Measurements from ENCODE around the gene CAMTA1.

Gene CAMTA1

DNA sequence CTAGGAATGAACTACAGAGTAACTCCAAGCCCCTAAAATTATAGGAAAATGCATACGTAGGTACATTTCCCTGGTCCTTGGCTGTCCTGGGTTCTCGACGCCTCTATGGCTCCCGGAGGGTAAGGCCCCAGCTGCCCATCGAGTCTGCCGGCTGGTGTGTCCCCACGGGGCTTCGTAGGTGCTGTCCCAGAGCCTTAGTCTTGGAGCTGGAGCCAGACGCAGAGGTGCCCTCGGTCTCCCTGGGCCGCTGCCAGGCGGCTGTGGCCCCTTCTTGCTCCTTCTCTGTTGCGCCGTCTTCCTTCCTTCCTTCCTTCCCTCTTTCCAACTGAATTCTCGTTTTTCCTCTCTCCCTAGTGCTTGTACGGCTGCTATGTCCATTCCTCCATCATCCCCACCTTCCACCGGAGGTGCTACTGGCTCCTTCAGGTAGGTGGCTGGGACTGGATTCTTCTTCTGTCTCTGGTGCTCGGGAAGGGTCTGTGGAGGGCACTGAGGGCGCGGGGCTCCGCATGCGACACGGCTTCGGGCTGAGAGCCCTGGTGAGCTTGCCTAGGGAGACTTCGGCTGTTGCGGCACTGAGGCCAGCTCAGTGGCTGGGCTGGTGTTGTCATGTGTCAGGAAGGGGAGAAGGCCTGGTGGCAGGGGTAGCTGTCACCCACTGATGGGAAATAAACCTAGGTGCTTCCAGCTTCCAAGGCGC, 682.4 kb downstream of the CAMTA1 start:
- no peak for DNase-seq (ENCODE audit: low spot score)
- no peak for FAIRE-seq

DNA sequence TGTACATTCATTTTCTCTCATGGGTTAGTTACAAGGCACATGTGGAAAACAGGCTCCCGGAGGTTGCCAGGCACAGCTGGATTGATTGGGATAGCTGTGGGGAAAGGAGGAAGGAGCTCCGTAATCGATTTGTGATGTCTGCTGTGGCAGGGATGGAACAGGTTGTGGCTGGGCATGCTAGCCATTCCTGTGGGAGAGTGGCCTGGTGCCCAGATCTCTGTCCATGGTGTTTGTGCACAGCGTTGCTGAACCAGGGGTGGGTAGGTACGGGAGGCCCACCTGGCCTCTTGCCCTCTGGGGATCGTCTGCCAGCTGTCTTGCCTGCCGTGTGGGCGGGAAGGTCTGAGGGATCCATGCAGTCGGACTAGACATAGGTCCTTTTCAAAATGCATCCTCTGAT, 683.0 kb downstream of the CAMTA1 start:
- DNase-seq (ENCODE audit: low spot score) (no peak), FAIRE-seq (no peak)

DNA sequence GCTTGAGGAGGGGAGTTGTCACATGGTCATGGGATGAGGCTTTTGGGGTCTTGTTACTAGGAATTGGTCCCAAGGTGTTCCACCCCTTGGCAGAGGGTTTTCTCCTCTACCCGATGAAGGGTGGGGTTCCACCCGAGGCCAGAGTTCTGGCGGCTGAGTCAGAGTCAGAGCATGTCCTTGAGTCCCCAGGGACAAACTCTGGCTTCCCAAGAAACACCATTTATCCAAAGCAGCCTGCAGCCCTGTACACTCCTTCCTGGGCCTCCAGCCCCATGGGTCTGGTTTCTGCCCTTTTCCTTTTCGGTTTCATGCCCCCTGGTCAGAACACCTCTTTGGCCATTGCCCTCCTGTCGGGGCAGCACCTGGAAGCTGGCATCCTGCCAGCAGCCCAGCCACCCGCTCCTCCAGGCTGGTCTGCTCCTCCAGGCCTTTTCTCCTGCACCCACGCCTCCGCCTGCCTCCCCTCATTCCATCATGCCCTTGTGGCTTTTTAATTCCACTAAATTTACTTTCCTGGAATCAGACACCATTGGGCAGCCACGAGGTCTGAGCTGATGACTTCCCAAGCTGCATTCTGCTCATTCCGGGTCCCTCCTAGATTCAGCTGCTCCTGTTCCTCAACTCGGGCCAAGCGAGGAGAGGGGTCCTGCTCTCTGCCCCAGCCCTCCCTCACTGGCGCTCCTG, 684.1 kb downstream of the CAMTA1 start:
- FAIRE-seq (no peak), DNase-seq (ENCODE audit: low spot score) (no peak)

DNA sequence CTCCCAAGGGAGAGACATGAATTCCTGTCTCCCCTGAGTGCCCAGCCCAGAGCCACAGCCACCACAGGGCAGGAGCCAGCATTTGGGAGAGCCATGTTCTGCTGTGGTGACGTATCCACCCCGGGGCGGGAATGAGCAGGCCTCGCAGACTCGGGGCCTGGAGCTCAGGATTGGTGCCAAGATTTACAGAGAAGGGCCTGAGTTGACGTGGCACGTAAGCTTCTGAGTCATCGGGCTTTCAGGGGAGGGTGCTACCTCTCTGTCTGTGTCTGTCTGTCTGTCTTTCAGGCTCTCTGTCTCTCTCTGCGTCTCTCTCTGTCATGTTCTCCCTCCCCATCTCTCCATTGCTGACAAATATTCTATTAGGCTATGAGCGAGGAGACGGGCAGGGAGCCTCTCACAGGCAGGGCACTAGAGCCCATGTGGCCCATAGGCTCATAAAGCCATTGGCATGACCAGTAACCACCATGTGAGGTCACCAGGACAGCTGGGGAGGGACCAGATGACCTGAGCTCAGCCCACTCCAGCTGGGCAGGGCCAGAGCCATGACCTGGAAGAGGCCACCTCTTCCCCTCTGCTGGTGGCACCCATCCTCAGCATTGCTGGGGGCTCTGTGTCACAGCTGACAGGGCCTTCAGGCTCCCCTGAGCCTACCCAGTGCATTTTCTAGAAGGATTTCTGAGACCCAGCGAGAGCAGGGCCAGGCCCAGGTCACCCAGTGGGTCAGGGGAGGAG, 685.8 kb downstream of the CAMTA1 start:
- FAIRE-seq (peak; percentile 88), DNase-seq (ENCODE audit: low spot score) (peak; percentile 98)

DNA sequence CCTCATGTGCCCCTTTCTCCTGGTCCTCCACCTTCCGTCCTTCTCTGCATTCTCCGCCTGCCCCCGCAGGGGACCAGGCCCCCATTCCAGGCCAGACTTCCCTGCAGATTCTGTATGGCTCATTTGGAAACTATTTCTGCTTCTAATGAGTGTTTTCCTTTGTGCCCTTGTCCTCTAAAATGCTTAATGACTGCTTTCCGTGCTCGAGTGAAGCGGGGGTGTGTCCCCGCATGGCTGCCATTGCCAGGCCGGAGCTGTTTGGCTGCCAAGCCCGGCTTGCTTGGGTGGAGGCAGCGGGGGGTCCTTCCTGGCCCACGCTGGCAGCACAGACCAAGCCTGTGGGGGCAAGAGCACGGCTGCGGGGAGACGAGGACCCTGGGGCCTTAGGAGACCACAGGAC, 686.6 kb downstream of the CAMTA1 start:
- peak; percentile 46 for DNase-seq (ENCODE audit: low spot score)
- no peak for FAIRE-seq

DNA sequence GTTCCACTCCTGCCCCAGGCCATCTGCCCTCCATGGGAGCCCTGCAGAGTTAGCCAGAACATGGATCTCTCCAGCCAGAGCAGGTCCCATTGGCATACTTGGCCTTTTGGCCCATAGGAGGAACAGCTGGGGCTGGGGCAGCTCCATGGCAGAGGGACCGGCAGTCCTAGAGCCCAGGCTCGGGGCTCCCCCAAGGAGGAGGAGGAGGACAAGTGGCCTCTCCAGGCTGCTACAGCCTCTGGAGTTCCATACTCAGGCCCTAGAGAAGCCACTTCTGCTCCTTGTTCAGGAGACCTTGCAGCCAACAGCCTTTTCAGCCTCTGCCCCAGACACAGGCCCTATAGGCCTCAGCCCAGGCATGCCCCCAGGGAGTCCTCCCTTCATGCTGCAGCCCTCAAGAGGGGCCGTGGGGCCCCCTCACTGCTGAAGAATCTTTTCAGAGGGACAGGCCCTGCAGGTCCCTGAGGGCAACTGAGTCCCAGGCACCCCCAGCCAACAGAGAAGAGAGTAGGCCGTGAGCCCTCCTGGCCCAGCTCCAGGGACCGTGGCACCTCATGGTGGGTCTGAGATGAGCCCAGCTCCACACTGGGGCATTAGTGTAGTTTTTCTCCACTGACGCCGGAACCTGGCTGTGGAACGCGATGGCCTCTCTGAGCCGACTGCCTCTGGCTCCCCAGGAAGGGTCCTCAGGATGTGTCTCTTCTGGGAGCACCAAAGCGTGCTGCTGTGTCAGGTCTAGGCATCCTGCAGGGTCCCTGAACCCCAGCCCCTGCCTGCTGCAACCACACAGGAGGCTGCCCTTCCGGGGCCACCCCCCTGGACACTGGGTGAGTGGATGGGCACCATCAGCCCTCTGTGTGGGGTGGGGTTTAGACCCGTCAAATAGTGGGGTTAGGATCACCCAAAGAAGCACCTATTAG, 688.2 kb downstream of the CAMTA1 start:
- DNase-seq (ENCODE audit: low spot score): no peak
- FAIRE-seq: no peak

DNA sequence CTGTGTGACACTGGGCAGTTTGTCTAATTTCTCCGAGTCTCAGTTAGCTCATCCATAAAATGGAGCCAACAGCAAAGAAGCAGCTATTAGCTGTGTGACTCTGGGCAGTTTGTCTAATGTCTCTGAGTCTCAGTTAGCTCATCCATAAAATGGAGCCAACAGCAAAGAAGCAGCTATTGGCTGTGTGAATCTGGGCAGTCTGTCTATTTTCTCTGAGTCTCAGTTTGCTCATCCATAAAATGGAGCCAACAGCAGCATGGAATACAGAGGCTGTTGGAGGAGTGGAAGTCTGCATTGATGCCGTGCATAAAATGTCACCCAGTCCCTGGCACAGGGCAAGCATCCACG, 688.9 kb downstream of the CAMTA1 start:
- no peak for FAIRE-seq
- no peak for DNase-seq (ENCODE audit: low spot score)

DNA sequence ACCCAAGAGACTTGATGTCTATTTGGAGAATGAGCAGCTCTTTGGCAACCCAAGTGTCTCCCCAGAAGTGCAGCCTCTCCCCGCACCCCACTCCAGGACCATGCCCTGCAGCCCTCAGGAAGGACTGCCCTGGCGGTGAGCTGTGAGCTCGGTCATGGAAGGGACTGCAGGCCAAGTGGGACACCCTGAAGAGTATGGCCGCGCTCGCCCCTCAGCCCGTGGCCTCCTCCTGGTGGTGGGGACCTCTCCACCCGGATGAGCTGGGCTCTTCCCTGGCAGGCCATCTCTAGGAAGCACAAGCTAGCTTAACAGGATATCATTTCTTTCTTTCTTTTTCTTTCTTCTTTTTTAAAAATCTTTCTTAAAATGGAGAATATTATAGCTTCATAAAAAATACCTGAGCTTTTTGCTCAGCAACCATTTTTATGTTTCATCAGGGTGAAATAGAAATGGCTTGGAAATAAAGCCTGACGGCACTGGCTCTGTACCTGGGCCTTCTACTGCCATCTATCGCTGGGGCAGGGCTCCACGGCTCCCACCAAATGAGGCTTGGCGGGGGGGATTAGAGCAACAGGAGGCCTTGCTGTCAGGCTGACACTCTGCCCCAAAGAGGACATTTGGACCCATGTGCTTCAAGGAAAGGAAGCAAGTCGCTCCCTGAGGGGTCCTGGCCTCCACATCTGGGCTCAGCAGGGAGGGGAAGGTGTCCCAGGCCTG, 689.7 kb downstream of the CAMTA1 start:
- DNase-seq (ENCODE audit: low spot score): no peak

DNA sequence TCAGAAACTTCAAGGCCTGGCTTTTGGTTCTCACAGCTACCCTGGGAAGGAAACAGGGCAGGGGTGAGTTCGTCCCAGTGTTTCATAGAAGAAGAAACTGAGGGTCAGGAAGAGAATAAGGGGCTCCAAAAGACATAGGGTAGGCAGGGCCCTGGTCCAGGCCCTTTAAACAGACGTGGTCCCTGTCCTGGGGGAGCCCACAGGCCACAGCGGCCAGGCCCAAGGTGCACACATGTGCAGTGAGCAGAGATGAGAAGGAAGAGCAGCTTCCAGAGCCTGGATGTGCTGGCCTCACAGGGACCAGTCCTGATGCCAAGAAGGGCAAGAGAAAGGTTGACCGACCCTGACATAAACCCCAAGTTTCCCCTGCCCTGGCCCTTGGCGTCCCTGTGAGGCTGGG, 690.4 kb downstream of the CAMTA1 start:
- FAIRE-seq (no peak), DNase-seq (ENCODE audit: low spot score) (no peak)

More for the DNA sequence above, 689.7 kb downstream of the CAMTA1 start:
- FAIRE-seq: no peak

DNA sequence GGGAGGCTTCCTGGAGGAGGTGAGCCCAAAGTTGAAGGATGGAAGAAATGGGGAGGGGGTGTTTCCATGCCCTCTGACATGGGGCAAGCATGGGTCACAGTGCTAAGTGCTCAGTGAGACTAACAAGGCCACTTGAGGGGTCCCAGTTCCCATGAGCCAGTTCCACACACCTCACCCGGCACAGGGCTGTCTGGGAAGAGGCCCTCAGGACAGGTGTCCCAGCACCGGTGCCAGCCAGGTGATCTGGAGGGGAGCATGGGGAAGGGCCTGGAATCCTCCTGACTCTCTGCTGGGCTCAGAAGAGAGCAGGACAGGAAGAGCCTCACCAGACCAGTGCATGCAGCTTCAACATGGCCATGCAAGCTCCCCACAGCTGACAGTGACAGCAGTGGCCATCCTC, 691.1 kb downstream of the CAMTA1 start:
- no peak for DNase-seq (ENCODE audit: low spot score)
- no peak for FAIRE-seq

DNA sequence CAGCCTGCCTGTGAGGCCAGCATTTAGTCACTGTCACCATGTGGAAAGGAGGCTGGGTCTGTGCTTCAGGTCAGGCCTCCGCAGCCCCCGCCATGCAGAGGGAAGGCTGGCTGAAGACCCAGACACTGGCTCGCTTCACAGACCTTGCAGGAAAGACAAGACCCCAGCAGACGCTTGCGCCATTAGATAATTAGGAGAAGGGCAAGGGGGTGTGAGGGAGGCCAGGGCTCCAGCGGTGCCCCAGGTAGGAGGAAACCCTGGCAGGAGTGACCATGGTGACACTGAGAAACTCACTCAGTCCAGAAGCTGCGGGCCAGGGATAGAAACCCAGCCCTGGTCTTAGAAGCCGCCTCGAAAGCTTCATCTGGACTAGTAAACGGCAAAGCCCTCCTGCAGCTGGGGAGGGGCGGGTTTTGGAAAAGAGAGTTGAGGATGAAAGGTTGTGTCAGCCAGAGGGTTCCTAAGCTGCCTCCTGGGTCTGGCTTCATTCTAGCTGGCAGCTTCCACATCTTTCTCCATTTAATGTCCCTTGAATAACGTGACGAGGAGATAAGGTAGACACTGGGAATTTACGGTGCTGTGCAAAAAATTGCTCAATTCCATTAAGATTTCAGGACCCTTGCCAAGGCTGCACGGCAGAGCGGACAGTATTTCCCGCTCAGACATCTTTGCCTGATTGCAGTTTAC, 691.8 kb downstream of the CAMTA1 start:
- DNase-seq (ENCODE audit: low spot score): no peak
- FAIRE-seq: no peak

DNA sequence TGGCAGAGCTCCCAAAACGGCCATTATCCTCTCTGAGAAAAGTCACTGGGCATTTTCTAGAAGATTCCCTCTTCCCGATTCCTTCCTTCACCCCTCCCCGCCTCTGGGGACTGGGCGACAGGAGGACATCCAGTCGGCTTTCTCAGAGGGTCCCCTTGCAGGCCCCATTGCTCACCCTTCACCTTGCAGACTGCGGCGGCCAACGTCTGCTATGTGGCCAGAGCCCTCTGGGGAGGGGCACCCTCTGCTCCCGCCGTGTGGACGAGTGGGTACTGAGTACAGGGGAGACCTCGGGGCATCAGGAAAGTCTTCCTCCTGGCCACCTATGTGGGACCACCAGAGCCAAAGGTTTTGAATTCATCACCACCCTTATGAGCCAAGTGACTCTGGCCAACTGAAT, 692.3 kb downstream of the CAMTA1 start:
- DNase-seq (ENCODE audit: low spot score) (no peak), FAIRE-seq (no peak)

DNA sequence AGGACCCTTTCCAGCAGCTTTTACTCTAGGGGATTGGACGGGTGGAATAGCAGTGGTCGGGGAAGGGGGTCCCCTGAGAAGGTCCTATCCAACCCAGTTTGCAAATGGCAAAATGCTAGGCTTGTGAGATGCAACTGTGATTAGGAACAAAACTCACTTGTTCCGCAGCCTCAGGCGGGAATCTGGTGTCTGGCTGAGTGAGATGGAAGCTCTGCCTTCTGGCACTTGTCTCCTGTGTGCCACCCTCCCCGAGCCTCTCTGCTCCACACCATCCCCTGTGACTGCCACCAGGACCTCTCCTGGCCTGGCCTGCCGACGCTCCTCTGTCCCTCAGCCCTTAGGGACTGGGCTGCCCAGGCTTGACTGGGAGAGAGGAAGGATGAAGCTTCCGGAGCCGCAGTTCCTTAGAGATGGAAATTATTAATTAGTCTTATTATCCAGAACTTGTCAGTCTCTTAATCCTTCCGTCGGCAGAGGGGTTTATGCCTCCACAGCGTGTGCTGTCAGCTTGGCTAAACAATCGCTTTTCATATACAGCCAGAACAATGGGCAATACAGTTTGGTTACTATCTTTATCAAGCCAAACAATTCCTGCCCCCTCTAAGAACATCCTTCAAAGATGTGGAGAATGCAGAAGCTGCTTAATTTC, 693.0 kb downstream of the CAMTA1 start:
- DNase-seq (ENCODE audit: low spot score) (no peak), FAIRE-seq (no peak)

DNA sequence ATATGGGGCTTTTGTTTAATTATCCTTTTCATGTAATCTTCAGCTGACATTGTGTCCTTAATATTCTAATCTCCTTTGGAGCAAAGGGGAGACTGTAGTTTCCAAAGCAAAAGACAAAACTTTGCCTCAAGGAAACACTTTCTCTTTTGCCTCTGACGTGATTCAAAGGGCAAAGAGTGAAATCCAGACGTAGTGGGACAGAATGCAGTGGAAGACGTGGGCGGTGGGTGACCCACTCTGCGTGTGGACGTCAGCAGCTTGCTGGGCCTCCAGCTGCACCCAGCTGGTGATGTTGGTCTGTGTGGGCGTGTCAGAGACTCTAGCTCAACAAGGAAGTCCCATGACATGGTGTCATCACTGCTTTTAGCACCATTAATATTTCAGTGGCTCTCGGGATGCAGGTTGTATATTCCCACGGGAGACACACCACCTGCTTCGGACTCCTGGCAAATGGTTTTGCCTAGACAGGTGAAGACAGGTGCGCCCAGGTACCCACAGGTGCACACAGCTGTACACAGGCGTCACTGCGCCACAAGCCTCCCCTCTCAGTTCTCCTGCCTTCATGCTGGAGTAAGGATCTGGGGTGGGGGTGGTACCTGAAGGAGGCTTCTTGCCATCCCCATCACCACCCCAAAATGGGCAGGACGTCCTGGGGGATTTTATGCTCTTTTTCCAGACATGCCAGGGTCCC, 693.7 kb downstream of the CAMTA1 start:
- DNase-seq (ENCODE audit: low spot score) (no peak), FAIRE-seq (no peak)

DNA sequence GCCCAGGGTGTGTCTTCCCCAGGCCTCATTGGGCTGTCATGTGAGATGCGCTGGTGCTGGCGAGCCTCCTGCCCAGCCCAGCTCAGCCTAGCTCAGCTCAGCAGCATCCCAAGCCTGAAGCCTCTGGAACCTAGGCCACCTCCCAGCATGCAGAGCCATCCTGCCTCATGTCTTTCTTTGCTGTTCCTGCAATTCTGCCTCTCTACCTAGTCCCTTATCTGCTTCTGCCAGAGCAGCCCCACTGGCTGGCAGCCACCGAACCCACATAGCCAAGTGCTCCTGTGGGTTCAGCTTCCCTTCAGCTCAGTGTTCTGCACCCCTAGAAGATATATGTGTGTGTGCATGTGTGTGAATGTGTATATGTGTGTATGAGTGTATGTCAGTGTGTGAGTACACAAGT, 694.3 kb downstream of the CAMTA1 start:
- DNase-seq (ENCODE audit: low spot score): no peak
- FAIRE-seq: no peak

DNA sequence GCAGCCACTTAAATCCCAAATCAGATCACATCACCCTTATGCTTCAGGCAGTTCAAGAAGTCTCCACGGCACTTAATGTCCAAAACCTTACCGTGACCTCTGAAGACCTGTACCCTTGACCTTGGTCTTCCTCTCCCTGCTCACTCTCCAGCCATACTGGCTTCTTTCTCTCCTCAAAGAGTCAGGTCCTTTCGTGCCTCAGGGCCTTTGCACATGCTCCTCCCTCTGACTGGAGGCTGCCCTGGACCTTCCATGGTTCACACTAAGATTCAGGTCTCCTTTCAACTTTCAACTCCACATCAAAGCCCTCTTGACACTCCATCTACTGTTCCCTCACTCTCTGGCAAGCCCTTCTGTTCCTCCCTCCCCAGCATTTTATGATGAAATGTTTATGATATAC, 695.9 kb downstream of the CAMTA1 start:
- no peak for FAIRE-seq

DNA sequence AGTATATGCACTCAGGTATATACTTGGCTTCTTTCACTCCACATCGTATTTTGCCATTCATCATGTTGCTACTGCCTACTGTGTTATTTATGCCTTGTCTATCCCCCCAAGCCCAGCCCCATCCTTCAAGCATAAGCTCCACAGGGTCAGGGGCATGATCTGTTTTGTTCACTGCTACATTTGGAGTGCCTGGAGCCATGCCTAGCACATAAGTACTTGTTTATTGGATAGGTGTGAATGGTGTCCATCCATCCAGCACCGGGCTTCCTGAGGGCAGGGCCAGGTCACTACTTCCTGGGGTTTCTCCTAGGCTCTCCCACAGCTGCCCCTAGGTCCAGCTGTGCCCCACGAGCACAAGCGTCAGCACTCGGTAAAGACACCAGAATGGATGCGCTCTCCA, 696.8 kb downstream of the CAMTA1 start:
- DNase-seq (ENCODE audit: low spot score): no peak
- no peak for FAIRE-seq

More for the DNA sequence above, 695.9 kb downstream of the CAMTA1 start:
- DNase-seq (ENCODE audit: low spot score): no peak

DNA sequence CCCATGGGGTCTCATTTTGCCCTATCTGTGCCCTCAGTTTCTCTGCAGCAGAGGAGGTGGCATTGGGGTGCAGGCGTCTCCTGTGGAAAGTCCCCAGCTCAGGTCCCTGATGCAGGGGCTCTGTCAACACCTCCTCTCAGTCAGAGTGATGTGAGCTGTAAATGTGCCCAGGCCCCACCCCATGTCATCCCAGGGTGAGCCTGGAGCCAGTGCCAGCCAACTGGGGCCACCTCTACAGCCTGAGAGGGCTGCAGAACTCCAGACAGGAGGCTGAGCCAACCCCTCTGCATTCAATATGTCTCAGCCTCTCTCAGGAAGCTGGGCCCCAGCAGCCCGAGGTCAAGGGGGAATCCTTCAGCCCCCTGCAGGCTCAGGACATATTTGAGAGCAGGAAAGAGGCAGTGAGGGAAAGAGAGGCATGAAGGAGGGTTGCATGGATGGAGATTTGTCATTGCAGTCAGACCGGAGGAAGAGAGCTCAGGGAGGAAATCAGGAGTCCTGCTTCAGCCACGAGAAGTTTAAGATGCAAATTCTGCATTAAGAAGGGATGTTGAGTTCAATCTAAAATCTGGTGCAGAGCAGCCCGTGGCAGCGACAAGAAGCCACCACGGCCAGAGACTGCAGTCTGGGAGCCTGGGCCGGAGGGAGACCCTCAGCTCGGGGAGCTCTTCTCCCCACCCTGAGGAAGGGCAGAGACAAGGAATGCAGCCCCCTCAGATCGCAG, 697.7 kb downstream of the CAMTA1 start:
- FAIRE-seq (no peak), DNase-seq (ENCODE audit: low spot score) (no peak)
